Measurements from ENCODE around the gene ARL8B.

ARL8B gene

GRCh38 chr3:5212628-5213573 is 90.8 kb downstream of the ARL8B start:
- DNase-seq (ENCODE audit: low spot score) = no peak

- no peak for DNase-seq (ENCODE audit: low spot score)
Measured at GRCh38 chr3:5213574-5213966, 91.5 kb downstream of the ARL8B start.

GRCh38 chr3:5214352-5214751 is 92.3 kb downstream of the ARL8B start:
- DNase-seq (ENCODE audit: low spot score) = no peak

- no peak for DNase-seq (ENCODE audit: low spot score)
Measured at GRCh38 chr3:5217824-5218595, 95.9 kb downstream of the ARL8B start.

- DNase-seq (ENCODE audit: low spot score) = no peak
Measured at GRCh38 chr3:5218815-5219214, 96.7 kb downstream of the ARL8B start.

- DNase-seq (ENCODE audit: low spot score) = no peak
Measured at GRCh38 chr3:5219216-5219615, 97.1 kb downstream of the ARL8B start.

- DNase-seq (ENCODE audit: low spot score) = no peak
Measured at GRCh38 chr3:5220193-5220592, 98.1 kb downstream of the ARL8B start.

- DNase-seq (ENCODE audit: low spot score) = no peak
Measured at GRCh38 chr3:5220667-5221431, 98.8 kb downstream of the ARL8B start.

- no peak for DNase-seq (ENCODE audit: low spot score)
Measured at GRCh38 chr3:5221701-5222100, 99.6 kb downstream of the ARL8B start.

GRCh38 chr3:5222283-5223005 is 100.4 kb downstream of the ARL8B start:
- no peak for DNase-seq (ENCODE audit: low spot score)

- DNase-seq (ENCODE audit: low spot score) = no peak
Measured at GRCh38 chr3:5226783-5227182, 104.7 kb downstream of the ARL8B start.

GRCh38 chr3:5227812-5228211 is 105.7 kb downstream of the ARL8B start:
- DNase-seq (ENCODE audit: low spot score) = no peak

GRCh38 chr3:5229414-5229813 is 107.3 kb downstream of the ARL8B start:
- DNase-seq (ENCODE audit: low spot score) = no peak

Measured in CD4-positive, alpha-beta T cell treated with Interleukin-2 at 100 ng/mL for 4 hours (primary cell).